ENCODE measurements around the gene ZNF804A. TPM values are rescaled to one million over a fixed set of nuclear protein-coding genes. Genes with fewer than 3 reads are reported as not detected.

Gene ZNF804A
- total and polyA plus RNA-seq, 2 of the 8 experiments (the other 6 are each of a cell fraction or from before 2014, with no cell fraction given), result 0.02 TPM; not detected in 1

DNA sequence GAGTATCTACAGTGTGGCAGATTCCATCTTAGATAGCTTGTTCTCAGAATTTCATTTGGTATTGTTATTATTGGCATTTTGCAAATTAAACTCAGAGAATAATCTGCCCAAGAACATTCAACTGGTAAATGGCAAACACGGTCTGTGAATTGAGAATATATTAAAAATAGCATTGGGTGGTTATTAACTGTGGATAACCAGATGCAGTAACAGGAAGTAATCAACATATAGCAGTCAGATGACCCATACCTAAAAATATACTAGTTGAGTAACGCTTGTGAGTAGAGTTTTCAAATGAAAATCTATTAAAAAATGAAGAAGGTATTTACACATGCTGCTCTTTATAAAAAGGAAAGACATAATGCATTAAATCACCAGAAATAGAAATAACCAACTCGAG lies 129.5 kb downstream of the ZNF804A start:
- Histone ChIP-seq H3K56ac (replicated peaks; ENCODE audit: insufficient read length, low read depth, low read length) (no peak overlapping the region), H2BK20ac (ENCODE audit: low read length) (no peak overlapping the region), H4K8ac (ENCODE audit: extremely low read depth, insufficient read depth, low read length) (no peak overlapping the region), H3K9ac (replicated peaks in 1 of 4; ENCODE audit: extremely low read depth in 1 of 4, low read depth in 3 of 4, low read length in 3 of 4) (no peak overlapping the region), H3K27me3 (replicated peaks in 1 of 4; ENCODE audit: control insufficient read depth in 3 of 4, extremely low read depth in 1 of 4, insufficient read depth in 3 of 4, low read length in 3 of 4) (no peaks in the 10 kb centered on the region), H2BK120ac (replicated peaks; ENCODE audit: low read depth, low read length) (no peak overlapping the region), H3K27ac (ENCODE audit: low read depth, low read length) (no peak overlapping the region), H2AFZ (ENCODE audit: low read length) (no peak overlapping the region), H3K4me1 (replicated peaks in 1 of 4; ENCODE audit: control insufficient read depth in 3 of 4, insufficient read depth in 4 of 4, low read length in 3 of 4) (no peaks in the 10 kb centered on the region), H2BK5ac (ENCODE audit: low read depth, low read length) (no peak overlapping the region), H4K5ac (ENCODE audit: insufficient read length, low read depth, low read length) (no peak overlapping the region), H3K23me2 (ENCODE audit: low read depth, low read length) (no peaks in the 10 kb centered on the region), H3K23ac (ENCODE audit: insufficient read length) (no peak overlapping the region), H2AK5ac (ENCODE audit: low read depth, low read length) (no peak overlapping the region), H3K14ac (ENCODE audit: insufficient read length) (no peak overlapping the region), H3K4me3 (ENCODE audit: extremely low read depth in 1 of 4, insufficient read depth in 2 of 4, low read depth in 3 of 4, low read length in 4 of 4) (no peak overlapping the region), H2BK12ac (ENCODE audit: low read depth, low read length) (no peak overlapping the region), H3K36me3 (ENCODE audit: control insufficient read depth in 2 of 4, insufficient read depth in 4 of 4, low read length in 3 of 4) (no peaks in the 10 kb centered on the region), H2BK15ac (ENCODE audit: low read length) (no peak overlapping the region), H3K4me2 (ENCODE audit: insufficient read depth in 1 of 2, low read depth in 2 of 2, low read length in 2 of 2) (no peak overlapping the region), H3K9me3 (ENCODE audit: insufficient read depth in 2 of 2, low read depth in 1 of 2, low read length in 1 of 2) (no peaks in the 10 kb centered on the region), H3K18ac (ENCODE audit: extremely low read depth, low read length) (no peak overlapping the region), H3K4ac (replicated peaks; ENCODE audit: insufficient read length, low read depth, low read length) (no peak overlapping the region), H4K20me1 (replicated peaks in 1 of 2; ENCODE audit: control insufficient read depth in 1 of 2, insufficient read depth in 2 of 2, low read length in 2 of 2) (no peaks in the 10 kb centered on the region), H4K91ac (replicated peaks; ENCODE audit: insufficient read length, low read length) (no peak overlapping the region), H3K79me1 (ENCODE audit: low read depth, low read length) (no peaks in the 10 kb centered on the region), H3K79me2 (ENCODE audit: control insufficient read depth in 1 of 2, insufficient read depth in 2 of 2, low read length in 2 of 2) (no peaks in the 10 kb centered on the region)
- ChIA-PET CTCF (ENCODE audit: partially characterized antibody) (no interaction called here), POLR2A (ENCODE audit: partially characterized antibody) (no interaction called here)
- no peak for TF ChIP-seq JUND (IDR thresholded peaks at IDR 0.05; ENCODE audit: low read length)
- DNase-seq (ENCODE audit: low read depth in 1 of 2, low spot score in 2 of 2) (no peak), FAIRE-seq (no peak)
- 90% methylated on average over 3 of the region's 3 CpGs; no CpG with 5 or more reads in 1 of the 2 experiments for WGBS, 2 experiments (ENCODE audit: extremely low coverage in 1 of 2, insufficient coverage in 1 of 2, insufficient read length in 1 of 2, insufficient replicate concordance in 2 of 2, low coverage in 1 of 2, low lambda C conversion rate in 2 of 2, missing lambda C conversion rate in 1 of 2)

All from H1 (cell line).